Esophagus muscularis mucosa (tissue), 4 donors: Measurements from ENCODE around the gene STARD13.
"Not testable (repeated sequence)": the region's sequence is repeated elsewhere in the genome, so short reads cannot be mapped to it uniquely, and the experiment has no call there.

Experiments used
- CTCF ChIP-seq, 3 experiments: fragments of 200-600 bp in 2 of 3; fragments of 450-650 bp in 1 of 3; sonication (generic) in 2 of 3; IDR thresholded peaks; one replicate each; pipeline ENCODE4 v1.5.1; 2017 to 2019; ENCODE audit warnings: antibody characterized with exemption in 3 of 3, mild to moderate bottlenecking in 2 of 3, moderate library complexity in 1 of 3
- EP300 ChIP-seq: sonication (generic); formaldehyde crosslinking; IDR thresholded peaks from one replicate; pipeline ENCODE4 v1.6.1; 2017; ENCODE audit warnings: antibody characterized with exemption
- POLR2A ChIP-seq: fragments of 450-650 bp; IDR thresholded peaks from one replicate; pipeline ENCODE4 v1.6.1; 2017; ENCODE audit warnings: antibody characterized with exemption, moderate library complexity, mild to moderate bottlenecking, low read depth

- TF ChIP-seq CTCF (IDR thresholded peaks at IDR 0.05); POLR2A; EP300: not testable (repeated sequence)
These were observed 43.2 kb downstream of the STARD13 start for GRCh38 chr13:33242372-33242771.
